ENCODE results near the gene RORC. TPM values are rescaled to one million over a fixed set of nuclear protein-coding genes. Genes with fewer than 3 reads are reported as not detected.

The RORC gene
- total RNA-seq, 1 experiment from 2014 or later: 1.3 TPM

- Histone ChIP-seq H3K4me1 (ENCODE audit: control insufficient read depth in 1 of 2, insufficient read depth in 2 of 2, low read length in 2 of 2) (peaks cover 0 to 19% of the 10 kb centered on the region in 2 experiments; a peak in 3 of 4 replicates), H3K79me2 (ENCODE audit: insufficient read depth, low read length) (no peaks in the 10 kb centered on the region), H2AFZ (ENCODE audit: low read depth, low read length, poor library complexity, severe bottlenecking) (no peak overlapping the region), H3K27me3 (ENCODE audit: insufficient read depth, low read length) (peaks cover 10% of the 10 kb centered on the region), H3K4me3 (replicated peaks in 1 of 2; ENCODE audit: low read depth in 1 of 2, low read length in 2 of 2) (no peak overlapping the region), H3K27ac (ENCODE audit: low read depth, low read length) (no peak overlapping the region), H3K9ac (ENCODE audit: low read length) (no peak overlapping the region), H3K9me2 (ENCODE audit: insufficient read depth) (no peaks in the 10 kb centered on the region), H3K4me2 (ENCODE audit: low read length) (no peak overlapping the region), H3K36me3 (ENCODE audit: control insufficient read depth in 1 of 2, insufficient read depth in 2 of 2, low read length in 2 of 2) (no peaks in the 10 kb centered on the region), H4K20me1 (ENCODE audit: insufficient read depth) (no peaks in the 10 kb centered on the region), H3K9me3 (ENCODE audit: control insufficient read depth in 1 of 2, insufficient read depth in 1 of 2, low read depth in 1 of 2, low read length in 2 of 2) (no peaks in the 10 kb centered on the region)
- no peak for ATAC-seq
- intact Hi-C loops (cut with micrococcal nuclease): no loop called here
- no TSS peak for BruUV-seq (replicated peaks)
- TF ChIP-seq SP1 (IDR thresholded peaks at IDR 0.05; ENCODE audit: low read depth) (no peak), POLR2AphosphoS5 (IDR thresholded peaks at IDR 0.05; ENCODE audit: low read depth, low read length) (no peak)
- ChIA-PET POLR2A (interaction anchor here (0.6 kb wide), 1 partner anchor 248 kb away, joined by 3 read pairs; no protein-coding TSS in a partner anchor), CTCF (no interaction called here), RAD21 (ENCODE audit: low non-redundant PET in 1 of 2, low total read pairs in 2 of 2, uncharacterized antibody in 2 of 2, unreplicated experiment in 2 of 2) (interaction anchor here in 1 of 2 experiments (0.7 kb wide), 1 partner anchor 58 kb away, joined by 3 read pairs; no protein-coding TSS in a partner anchor)
- DNase-seq (ENCODE audit: low read depth, low spot score): no peak
Measured at GRCh38 chr1:151787689-151788088, 43.9 kb downstream of the RORC start.

- no peak overlapping the region for H3K4me3 ChIP-seq (replicated peaks in 1 of 2; ENCODE audit: low read depth in 1 of 2, low read length in 2 of 2)
- BruUV-seq (replicated peaks): no TSS peak
- TF ChIP-seq ZFX (IDR thresholded peaks at IDR 0.05) (no peak), TCF7L2 (IDR thresholded peaks at IDR 0.05; ENCODE audit: borderline replicate concordance, extremely low read depth, insufficient read depth, insufficient read length) (no peak)
- TF ChIP-seq, protein P1, sequence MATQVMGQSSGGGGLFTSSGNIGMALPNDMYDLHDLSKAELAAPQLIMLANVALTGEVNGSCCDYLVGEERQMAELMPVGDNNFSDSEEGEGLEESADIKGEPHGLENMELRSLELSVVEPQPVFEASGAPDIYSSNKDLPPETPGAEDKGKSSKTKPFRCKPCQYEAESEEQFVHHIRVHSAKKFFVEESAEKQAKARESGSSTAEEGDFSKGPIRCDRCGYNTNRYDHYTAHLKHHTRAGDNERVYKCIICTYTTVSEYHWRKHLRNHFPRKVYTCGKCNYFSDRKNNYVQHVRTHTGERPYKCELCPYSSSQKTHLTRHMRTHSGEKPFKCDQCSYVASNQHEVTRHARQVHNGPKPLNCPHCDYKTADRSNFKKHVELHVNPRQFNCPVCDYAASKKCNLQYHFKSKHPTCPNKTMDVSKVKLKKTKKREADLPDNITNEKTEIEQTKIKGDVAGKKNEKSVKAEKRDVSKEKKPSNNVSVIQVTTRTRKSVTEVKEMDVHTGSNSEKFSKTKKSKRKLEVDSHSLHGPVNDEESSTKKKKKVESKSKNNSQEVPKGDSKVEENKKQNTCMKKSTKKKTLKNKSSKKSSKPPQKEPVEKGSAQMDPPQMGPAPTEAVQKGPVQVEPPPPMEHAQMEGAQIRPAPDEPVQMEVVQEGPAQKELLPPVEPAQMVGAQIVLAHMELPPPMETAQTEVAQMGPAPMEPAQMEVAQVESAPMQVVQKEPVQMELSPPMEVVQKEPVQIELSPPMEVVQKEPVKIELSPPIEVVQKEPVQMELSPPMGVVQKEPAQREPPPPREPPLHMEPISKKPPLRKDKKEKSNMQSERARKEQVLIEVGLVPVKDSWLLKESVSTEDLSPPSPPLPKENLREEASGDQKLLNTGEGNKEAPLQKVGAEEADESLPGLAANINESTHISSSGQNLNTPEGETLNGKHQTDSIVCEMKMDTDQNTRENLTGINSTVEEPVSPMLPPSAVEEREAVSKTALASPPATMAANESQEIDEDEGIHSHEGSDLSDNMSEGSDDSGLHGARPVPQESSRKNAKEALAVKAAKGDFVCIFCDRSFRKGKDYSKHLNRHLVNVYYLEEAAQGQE (IDR thresholded peaks at IDR 0.05; ENCODE audit: low read depth): no peak
- no peaks in the 10 kb centered on the region for H3K36me3 ChIP-seq (ENCODE audit: control insufficient read depth in 1 of 2, insufficient read depth in 2 of 2, low read length in 2 of 2)
- H4K20me1 ChIP-seq (ENCODE audit: insufficient read depth): no peaks in the 10 kb centered on the region
- H3K4me2 ChIP-seq (ENCODE audit: low read length): no peak overlapping the region
- H3K27ac ChIP-seq (ENCODE audit: low read depth, low read length): no peak overlapping the region
- intact Hi-C loops (cut with micrococcal nuclease): no loop called here
- DNase-seq (ENCODE audit: low read depth, low spot score) (no peak), ATAC-seq (no peak)
- POLR2A ChIA-PET: no interaction called here
- no peaks in the 10 kb centered on the region for H3K4me1 ChIP-seq (ENCODE audit: control insufficient read depth in 1 of 2, insufficient read depth in 2 of 2, low read length in 2 of 2)
- no peaks in the 10 kb centered on the region for H3K9me3 ChIP-seq (ENCODE audit: control insufficient read depth in 1 of 2, insufficient read depth in 1 of 2, low read depth in 1 of 2, low read length in 2 of 2)
- CTCF ChIA-PET: no interaction called here
- peaks cover 10% of the 10 kb centered on the region for H3K27me3 ChIP-seq (ENCODE audit: insufficient read depth, low read length)
- no peak overlapping the region for H2AFZ ChIP-seq (ENCODE audit: low read depth, low read length, poor library complexity, severe bottlenecking)
- RAD21 ChIA-PET (ENCODE audit: low non-redundant PET in 1 of 2, low total read pairs in 2 of 2, uncharacterized antibody in 2 of 2, unreplicated experiment in 2 of 2): no interaction called here
- H3K9ac ChIP-seq (ENCODE audit: low read length): no peak overlapping the region
- H3K9me2 ChIP-seq (ENCODE audit: insufficient read depth): no peaks in the 10 kb centered on the region
- no peaks in the 10 kb centered on the region for H3K79me2 ChIP-seq (ENCODE audit: insufficient read depth, low read length)
Measured at GRCh38 chr1:151783796-151784195, 47.8 kb downstream of the RORC start.
